ENCODE results near the gene MYO1F.

MYO1F gene

DNA sequence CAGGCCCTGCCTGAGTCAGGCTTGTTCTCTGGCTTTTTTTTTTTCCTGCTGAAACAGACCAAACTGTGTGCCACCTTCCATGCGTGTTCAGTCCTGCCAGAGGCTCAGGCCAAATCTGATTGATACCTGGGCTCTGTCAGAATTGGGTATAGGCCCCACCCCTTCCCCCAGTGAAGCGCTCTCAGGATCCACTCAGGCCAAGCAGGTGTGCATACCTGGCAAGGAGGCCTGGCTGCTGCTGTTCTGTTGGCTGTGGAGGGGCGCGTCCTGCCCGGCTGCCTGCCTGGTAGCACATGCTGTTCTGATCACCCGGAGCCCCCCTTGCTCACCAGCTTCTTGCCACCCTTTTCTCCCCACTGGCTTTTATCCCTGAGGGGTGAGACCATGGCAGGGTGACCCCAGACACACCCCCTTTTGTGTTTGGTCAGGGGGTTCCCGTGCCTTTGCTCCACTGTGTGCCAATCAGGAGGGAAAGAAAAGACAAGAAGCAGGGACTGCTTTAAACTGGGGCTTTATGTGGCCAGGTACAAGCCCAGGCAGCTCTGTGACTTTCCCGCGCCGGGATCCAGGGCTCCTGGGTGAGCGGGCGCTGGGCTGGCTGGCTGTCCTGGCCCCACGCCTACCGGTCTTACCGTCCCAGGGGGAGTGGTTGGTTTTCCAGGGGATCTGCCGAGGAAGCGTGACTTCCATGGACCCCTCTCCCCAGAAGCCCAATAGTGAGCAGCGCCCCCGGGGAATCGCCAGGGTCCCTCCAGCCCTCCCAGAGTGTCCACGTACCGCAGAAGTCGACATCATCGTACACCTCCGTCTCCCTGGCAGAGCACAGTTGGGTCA, 87.5 kb downstream of the MYO1F start:
- DNase-seq = no peak

DNA sequence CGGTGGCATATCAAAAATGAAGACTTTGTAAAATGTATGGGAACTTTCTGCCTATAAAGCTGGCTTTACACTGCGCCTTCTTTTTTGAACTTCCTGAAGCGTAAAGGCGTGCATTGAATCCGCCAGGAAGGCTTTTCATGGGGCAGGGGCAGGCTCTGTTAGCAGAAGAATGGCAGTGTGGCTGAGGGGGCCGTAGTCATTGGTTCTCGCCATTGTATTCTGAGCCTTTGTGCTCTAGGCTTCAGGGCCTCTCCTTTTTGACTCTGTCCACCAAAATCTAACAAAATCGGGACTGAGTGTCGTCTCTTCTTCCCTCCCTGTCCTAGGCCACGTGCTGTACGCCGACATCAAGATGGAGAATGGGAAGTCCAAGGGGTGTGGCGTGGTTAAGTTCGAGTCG, 88.9 kb downstream of the MYO1F start:
- DNase-seq = no peak

DNA sequence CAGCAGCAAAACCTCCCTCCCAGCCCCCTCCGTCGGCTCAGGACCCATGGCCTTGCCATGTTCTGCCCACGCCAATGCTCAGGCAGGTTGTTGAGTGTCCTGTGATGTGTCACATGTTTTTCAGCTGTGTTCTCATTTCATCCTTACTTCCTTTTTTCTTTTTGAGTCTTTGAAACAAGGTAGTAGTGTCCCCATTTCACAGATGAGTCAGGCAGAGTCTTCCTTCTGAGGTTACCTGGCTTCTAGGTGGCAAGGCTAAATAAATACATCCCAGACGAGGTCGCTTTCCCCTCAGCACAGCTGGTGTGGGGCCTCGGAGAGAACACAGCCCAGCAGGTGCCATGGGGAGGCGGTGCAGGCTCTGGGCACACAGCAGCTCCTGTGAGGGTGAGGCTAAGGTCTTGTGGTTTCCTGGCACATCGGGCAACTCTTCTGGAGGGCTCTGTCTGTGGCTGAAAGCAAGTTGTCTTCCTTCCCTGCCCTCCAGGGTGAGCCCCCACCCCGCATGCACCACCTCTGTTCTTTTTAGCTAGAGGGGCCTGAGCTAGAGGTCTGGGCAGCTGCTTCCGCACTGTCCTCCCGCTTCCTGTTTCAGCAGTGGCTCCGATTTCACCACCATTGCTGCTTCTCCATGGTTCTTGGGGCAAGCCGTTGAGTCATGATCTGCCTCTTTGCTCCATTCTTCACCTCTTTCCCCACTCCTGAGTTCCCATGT, 89.9 kb downstream of the MYO1F start:
- no peak for DNase-seq

DNA sequence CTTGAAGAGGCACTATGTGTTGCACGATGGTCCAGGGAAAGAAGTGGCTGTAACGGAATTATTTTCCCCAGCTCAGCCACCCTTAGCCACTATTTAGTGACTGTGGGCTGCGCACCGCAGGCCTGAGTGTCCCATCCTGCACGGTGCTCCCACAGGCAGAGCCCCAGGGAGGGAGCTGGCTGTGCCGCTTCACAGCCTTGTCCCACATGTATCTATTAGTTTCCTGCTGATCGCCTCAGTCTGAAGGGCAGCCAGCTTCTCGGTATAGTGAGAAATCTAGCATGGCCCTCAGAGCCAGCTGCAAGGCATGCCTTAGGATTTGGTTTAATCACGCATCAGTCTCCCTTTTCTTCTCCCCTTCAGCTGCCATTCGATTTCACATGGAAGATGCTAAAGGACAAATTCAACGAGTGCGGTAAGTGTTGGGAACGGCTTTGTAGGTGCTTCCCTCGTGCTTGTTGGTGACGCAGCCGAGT, 90.5 kb downstream of the MYO1F start:
- no peak for DNase-seq

DNA sequence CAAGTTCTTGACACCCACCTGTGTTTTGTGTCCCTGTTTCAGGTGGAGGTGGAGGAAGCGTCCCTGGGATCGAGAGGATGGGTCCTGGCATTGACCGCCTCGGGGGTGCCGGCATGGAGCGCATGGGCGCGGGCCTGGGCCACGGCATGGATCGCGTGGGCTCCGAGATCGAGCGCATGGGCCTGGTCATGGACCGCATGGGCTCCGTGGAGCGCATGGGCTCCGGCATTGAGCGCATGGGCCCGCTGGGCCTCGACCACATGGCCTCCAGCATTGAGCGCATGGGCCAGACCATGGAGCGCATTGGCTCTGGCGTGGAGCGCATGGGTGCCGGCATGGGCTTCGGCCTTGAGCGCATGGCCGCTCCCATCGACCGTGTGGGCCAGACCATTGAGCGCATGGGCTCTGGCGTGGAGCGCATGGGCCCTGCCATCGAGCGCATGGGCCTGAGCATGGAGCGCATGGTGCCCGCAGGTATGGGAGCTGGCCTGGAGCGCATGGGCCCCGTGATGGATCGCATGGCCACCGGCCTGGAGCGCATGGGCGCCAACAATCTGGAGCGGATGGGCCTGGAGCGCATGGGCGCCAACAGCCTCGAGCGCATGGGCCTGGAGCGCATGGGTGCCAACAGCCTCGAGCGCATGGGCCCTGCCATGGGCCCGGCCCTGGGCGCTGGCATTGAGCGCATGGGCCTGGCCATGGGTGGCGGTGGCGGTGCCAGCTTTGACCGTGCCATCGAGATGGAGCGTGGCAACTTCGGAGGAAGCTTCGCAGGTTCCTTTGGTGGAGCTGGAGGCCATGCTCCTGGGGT, 91.5 kb downstream of the MYO1F start:
- no peak for DNase-seq

DNA sequence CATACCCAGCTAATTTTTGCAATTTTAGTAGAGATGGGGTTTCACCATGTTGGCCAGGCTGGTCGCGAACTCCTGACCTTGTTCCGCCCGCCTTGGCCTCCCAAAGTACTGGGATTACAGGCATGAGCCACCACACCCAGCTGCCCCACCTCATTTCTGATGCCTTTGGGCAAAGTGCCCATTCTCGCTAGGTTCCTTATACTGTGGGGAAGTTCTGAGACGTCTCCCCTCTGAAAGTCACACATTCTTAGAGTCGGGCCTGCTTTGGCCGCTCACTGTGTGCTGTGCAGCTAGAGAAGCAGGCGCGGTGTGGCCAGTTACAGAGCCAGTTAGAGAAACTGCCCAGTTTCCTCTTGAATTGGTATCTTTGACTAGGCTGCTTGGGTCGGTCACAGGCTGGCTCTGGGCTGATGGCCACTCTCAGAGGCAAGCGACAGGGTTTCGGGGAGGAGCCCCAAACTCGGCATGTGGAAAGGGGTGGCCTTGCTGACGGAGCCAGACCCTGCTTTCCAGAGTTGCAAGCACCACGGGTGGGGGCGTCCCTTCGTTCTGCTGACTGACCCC, 92.8 kb downstream of the MYO1F start:
- no peak for DNase-seq

DNA sequence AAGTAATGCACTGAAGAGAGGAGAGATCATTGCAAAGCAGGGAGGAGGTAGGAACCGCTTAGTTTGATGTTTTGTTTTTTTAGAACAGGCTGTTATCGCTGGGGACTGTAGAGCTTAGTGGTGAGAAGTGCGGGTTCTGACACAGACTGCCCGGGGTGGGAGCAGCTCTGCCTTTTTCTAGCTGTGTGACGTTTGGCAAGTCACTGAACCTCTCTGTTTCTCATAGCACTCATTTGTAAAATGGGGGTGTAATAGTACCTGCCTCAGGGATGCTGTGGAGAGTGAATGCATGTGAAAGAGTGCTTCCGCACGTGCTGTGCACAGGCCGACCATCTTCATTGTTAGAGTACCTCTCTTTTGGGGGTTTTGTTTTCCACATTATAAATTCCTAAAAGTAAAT, 94.1 kb downstream of the MYO1F start:
- no peak for DNase-seq

DNA sequence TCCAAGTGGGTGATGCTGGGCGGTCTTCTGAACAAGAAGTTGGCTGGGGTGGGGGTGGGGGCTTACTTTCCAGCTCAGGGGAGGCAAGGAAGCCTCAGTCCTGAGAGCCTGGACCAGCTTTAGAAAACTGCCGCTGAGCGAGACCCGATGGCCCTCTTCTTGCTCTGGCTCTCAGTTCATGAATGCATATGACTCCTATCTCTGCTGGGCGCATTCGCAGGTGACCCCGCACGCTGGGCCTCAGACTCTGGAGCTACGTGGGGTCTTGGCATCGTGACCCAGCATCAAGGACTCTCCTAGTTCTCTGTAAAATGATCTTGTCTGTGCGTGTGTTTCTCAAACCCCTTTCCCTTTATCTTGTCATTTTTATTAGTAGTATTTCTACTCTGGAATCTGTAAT, 94.5 kb downstream of the MYO1F start:
- no peak for DNase-seq

DNA sequence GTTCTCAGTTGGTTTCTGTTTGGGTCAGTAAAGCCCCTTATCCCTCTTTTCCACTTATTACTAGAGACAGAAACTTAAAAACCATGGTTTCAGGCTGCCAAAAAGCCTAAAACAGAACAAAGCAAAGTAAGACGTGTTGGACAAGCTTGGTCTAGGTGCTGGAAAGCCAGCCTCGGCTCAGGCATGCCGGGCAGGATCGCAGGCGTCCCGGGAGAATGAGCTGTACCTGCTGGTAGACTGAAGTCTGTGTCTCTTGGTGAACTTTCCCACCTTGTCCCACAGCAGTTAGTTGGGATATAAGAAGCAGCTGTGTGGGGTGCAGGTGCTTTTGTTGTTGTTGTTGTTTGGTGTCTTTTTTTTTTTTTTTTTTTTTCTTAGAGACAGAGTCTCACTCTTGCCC, 95.6 kb downstream of the MYO1F start:
- no peak for DNase-seq

DNA sequence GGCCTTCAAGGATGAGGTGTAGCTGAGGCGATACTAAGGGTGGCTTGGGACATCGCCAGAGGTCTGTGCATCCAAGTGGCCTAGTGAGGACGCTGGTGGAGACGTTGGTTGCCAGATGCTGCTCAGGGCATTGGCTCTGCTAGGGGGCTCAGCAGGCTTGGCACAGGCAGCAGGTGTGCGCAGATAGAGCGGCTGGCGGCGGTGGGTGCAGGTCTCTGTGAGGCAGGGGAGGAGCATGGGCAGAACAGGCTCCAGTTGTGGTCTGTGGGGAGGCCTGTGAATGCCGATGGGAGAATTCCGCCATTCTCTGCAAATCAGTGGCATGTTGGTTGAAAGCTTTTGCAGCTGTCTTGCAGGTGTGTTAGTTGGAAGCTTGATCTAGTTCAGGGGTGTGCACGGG, 96.0 kb downstream of the MYO1F start:
- DNase-seq = no peak

DNA sequence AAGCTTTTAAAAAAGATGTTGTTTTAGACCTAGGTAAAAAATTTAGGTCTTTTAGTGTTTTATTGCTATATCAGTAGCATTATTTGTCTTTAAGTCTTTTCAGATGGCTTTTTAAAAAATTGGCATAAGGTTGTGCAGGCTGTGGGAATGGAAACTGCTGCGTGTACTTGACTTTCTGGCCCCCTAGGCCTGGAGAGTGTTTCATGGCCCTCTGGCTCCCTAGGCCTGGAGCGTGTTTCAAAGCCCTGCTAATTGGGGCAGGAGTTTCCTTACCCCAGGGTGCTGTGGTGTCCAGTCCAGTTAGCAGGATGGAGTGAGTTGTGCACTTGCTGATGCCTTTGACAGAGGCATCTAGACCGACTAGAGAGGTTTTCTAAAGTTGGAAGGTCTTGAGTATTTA, 98.6 kb downstream of the MYO1F start:
- DNase-seq = no peak

DNA sequence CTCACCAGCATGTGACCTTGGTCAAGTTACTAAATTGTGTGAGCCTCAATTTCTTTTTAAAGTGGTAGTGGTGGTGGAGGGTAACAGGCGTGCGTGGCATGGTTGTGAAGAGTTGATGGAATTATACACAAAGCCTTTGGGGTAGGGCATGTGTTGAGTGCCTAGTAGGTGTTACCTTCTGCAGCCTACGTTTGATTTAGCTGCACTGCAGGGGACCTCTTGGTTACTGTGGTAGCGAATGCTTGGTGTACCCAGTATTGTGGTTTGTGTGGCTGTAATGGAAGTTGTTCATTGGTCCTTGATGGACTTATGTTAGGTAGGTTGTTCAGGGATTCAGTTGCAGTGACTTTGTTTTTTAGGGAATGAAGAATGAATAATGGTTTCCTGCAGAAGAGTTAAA, 99.4 kb downstream of the MYO1F start:
- DNase-seq = no peak

DNA sequence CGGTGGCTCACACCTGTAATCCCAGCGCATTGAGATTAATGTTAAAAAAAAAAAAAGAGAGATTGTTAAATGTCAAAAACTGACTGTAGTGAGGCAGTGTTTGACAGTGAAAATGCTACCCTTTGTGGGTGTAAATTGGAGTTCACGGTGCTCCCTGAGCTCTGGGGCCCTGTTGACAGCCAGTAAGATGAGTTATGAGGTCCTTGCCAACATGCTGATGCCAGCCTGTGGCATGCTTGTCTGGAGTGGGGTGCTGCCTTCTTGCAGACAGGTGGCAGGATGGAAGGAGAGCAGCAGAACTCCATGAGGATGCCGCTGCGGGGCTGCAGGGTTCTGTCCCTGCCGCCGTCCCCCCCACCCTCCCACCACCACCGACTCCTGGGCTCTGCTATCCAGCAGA, 100.7 kb downstream of the MYO1F start:
- no peak for DNase-seq

DNA sequence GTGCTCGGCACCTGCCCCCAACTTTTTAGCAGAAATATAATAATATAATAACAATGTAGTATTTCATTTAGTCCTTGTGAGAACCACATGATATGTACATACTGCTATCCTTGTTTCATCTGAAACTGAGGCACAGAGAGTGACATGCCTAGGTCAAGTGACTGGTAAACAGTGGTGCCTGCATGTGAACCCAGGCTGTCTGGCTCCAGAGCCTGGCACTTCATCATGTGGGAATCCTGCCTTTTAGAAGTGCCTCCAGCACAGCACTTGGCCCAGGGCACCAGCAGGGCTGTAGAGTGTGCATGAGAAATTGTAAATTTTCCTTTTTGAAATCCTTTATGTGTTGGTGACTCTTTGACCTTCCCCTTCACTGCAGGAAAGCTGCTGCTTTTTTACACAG, 102.2 kb downstream of the MYO1F start:
- no peak for DNase-seq

DNA sequence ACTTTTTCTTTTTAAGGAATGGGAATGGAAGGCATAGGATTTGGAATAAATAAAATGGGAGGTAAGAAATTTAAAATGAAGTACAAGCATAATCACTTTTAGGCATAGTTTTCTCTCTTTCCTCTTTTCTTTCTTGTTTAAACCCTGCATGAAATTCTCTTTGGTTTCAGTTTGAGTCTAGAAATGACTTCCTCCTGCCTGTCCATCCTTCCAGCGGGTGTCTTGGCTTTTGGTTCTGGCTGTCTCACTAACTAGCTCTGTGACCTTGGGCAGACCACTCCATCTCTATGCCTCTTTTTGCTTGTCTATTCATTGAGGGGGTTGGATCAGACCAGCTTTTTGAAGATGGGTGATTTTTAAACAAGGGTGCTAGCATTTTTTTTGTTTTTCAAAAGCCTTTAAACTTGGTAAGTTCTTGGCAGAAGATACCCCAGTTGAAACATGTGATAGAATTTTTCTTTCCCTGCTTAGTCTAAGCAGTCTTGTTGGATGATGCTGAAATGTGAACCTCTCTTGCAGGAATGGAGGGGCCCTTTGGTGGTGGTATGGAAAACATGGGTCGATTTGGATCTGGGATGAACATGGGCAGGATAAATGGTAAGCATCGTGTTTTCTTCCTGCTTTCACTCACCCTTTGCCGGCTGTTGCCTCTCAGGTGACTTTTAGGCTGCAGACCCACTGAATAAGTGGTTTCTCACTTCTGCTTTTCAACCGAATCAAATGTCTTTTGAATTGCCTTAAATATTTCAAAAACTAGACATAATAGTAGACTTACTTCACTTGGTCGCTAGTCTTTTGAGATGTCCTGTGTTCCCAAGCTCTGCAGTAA, 103.4 kb downstream of the MYO1F start:
- no peak for DNase-seq

All from NCI-H2171 treated with DMSO at 0.1 percent for 48 hours (cell line).